Measurements from ENCODE around the gene EIF2B5. TPM values are rescaled to one million over a fixed set of nuclear protein-coding genes. Genes with fewer than 3 reads are reported as not detected.

The EIF2B5 gene
- total and polyA plus RNA-seq, 9 of the 15 experiments (the other 6 are each of a cell fraction or from before 2014, with no cell fraction given) = 19.1 to 92.4 (median 74.0) TPM

GRCh38 chr3:184155644-184156521 is 20.7 kb downstream of the EIF2B5 start (continued):
- TF ChIP-seq SP1 (CRISPR knock-in tag; IDR thresholded peaks at IDR 0.05) (no peak), ZNF175 (CRISPR knock-in tag; IDR thresholded peaks at IDR 0.05; ENCODE audit: low read depth) (no peak), HMGN3 (IDR thresholded peaks at IDR 0.05; ENCODE audit: borderline replicate concordance, extremely low read depth, insufficient read length, low read depth, low read length) (peak; percentile 6), SREBF2 (CRISPR knock-in tag; IDR thresholded peaks at IDR 0.05) (no peak), RFX7 (CRISPR knock-in tag; IDR thresholded peaks at IDR 0.05) (no peak), HMG20B (CRISPR knock-in tag; IDR thresholded peaks at IDR 0.05) (no peak), RBM17 (IDR thresholded peaks at IDR 0.05; ENCODE audit: borderline replicate concordance, low read depth, low read length) (no peak), ZNF518B (CRISPR knock-in tag; IDR thresholded peaks at IDR 0.05) (no peak)
- TF ChIP-seq, protein P1, sequence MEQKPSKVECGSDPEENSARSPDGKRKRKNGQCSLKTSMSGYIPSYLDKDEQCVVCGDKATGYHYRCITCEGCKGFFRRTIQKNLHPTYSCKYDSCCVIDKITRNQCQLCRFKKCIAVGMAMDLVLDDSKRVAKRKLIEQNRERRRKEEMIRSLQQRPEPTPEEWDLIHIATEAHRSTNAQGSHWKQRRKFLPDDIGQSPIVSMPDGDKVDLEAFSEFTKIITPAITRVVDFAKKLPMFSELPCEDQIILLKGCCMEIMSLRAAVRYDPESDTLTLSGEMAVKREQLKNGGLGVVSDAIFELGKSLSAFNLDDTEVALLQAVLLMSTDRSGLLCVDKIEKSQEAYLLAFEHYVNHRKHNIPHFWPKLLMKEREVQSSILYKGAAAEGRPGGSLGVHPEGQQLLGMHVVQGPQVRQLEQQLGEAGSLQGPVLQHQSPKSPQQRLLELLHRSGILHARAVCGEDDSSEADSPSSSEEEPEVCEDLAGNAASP (IDR thresholded peaks at IDR 0.05) = no peak
- TF ChIP-seq, protein P2, sequence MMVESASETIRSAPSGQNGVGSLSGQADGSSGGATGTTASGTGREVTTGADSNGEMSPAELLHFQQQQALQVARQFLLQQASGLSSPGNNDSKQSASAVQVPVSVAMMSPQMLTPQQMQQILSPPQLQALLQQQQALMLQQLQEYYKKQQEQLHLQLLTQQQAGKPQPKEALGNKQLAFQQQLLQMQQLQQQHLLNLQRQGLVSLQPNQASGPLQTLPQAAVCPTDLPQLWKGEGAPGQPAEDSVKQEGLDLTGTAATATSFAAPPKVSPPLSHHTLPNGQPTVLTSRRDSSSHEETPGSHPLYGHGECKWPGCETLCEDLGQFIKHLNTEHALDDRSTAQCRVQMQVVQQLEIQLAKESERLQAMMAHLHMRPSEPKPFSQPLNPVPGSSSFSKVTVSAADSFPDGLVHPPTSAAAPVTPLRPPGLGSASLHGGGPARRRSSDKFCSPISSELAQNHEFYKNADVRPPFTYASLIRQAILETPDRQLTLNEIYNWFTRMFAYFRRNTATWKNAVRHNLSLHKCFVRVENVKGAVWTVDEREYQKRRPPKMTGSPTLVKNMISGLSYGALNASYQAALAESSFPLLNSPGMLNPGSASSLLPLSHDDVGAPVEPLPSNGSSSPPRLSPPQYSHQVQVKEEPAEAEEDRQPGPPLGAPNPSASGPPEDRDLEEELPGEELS (CRISPR knock-in tag; IDR thresholded peaks at IDR 0.05; ENCODE audit: borderline replicate concordance) = no peak
- TF ChIP-seq, protein P3, sequence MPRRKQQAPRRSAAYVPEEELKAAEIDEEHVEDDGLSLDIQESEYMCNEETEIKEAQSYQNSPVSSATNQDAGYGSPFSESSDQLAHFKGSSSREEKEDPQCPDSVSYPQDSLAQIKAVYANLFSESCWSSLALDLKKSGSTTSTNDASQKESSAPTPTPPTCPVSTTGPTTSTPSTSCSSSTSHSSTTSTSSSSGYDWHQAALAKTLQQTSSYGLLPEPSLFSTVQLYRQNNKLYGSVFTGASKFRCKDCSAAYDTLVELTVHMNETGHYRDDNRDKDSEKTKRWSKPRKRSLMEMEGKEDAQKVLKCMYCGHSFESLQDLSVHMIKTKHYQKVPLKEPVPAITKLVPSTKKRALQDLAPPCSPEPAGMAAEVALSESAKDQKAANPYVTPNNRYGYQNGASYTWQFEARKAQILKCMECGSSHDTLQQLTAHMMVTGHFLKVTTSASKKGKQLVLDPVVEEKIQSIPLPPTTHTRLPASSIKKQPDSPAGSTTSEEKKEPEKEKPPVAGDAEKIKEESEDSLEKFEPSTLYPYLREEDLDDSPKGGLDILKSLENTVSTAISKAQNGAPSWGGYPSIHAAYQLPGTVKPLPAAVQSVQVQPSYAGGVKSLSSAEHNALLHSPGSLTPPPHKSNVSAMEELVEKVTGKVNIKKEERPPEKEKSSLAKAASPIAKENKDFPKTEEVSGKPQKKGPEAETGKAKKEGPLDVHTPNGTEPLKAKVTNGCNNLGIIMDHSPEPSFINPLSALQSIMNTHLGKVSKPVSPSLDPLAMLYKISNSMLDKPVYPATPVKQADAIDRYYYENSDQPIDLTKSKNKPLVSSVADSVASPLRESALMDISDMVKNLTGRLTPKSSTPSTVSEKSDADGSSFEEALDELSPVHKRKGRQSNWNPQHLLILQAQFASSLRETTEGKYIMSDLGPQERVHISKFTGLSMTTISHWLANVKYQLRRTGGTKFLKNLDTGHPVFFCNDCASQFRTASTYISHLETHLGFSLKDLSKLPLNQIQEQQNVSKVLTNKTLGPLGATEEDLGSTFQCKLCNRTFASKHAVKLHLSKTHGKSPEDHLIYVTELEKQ (CRISPR knock-in tag; IDR thresholded peaks at IDR 0.05) = no peak
- TF ChIP-seq, protein P4, sequence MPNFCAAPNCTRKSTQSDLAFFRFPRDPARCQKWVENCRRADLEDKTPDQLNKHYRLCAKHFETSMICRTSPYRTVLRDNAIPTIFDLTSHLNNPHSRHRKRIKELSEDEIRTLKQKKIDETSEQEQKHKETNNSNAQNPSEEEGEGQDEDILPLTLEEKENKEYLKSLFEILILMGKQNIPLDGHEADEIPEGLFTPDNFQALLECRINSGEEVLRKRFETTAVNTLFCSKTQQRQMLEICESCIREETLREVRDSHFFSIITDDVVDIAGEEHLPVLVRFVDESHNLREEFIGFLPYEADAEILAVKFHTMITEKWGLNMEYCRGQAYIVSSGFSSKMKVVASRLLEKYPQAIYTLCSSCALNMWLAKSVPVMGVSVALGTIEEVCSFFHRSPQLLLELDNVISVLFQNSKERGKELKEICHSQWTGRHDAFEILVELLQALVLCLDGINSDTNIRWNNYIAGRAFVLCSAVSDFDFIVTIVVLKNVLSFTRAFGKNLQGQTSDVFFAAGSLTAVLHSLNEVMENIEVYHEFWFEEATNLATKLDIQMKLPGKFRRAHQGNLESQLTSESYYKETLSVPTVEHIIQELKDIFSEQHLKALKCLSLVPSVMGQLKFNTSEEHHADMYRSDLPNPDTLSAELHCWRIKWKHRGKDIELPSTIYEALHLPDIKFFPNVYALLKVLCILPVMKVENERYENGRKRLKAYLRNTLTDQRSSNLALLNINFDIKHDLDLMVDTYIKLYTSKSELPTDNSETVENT (CRISPR knock-in tag; IDR thresholded peaks at IDR 0.05) = no peak
